K562 (cell line): ENCODE measurements around the gene PRKCB. TPM values are rescaled to one million over a fixed set of nuclear protein-coding genes. Genes with fewer than 3 reads are reported as not detected.

Experiments used
- ATAC-seq: fragments of 200-7000 bp; cut with Tn5 transposase; 3 replicates; pipeline ENCODE4 v1.9.1; 2020; ENCODE audit warnings: moderate library complexity
- BruUV-seq: library from RNA; stranded (reverse); fragments of 400-500 nt; replicated peaks from 2 replicates; lab custom pipeline; 2021; lab: Mats Ljungman, UMichigan
- CTCF ChIA-PET: fragments of 300-600 bp; formaldehyde crosslinking; extraction: SDS; loops from one replicate; lab custom pipeline; 2021; ENCODE audit warnings: low intra/inter-chr PET ratio; lab: Yijun Ruan, JAX
- POLR2A ChIA-PET: fragments of 300-600, 350-650 bp; sonication (Branson Sonifier 250); formaldehyde crosslinking; extraction: SDS; loops from one replicate; lab custom pipeline; 2021; ENCODE audit warnings: antibody characterized with exemption, inconsistent platforms; lab: Yijun Ruan, JAX
- DNase-seq, 4 experiments: peaks; one replicate each; pipeline versions ENCODE4 v3.0.0 to v3.0.0-alpha.2; 2011 to 2018; ENCODE audit warnings: low spot score in 3 of 4, mixed read lengths in 3 of 4; ENCODE audit errors: extremely low read depth in 1 of 4
- FAIRE-seq: peaks from 2 replicates; lab custom pipeline; 2011; peaks lifted over from hg19 to GRCh38; lab: Jason Lieb, UNC
- H2AFZ ChIP-seq: 2 replicates; pipeline ENCODE4 v1.6.0; 2011; ENCODE audit warnings: low read depth, low read length, control low read depth, inconsistent platforms
- H3K27ac ChIP-seq: fragments of 200-600 bp; 3 replicates; pipeline ENCODE4 v1.8.0; 2011; ENCODE audit warnings: low read depth, mild to moderate bottlenecking, control low read depth, inconsistent platforms, low read length, moderate library complexity, mixed read lengths; ENCODE audit errors: extremely low read depth
- H3K27me3 ChIP-seq, 2 experiments: fragments of 300-600 bp in 1 of 2; 2 replicates in 1 of 2; 3 replicates in 1 of 2; pipeline versions ENCODE4 v1.6.0 to v1.8.0; 2011; ENCODE audit warnings: inconsistent platforms in 2 of 2, low read length in 2 of 2, mild to moderate bottlenecking in 1 of 2, mixed read lengths in 1 of 2, moderate library complexity in 1 of 2; ENCODE audit not compliant: control insufficient read depth in 2 of 2, insufficient read depth in 2 of 2
- H3K36me3 ChIP-seq: fragments of 300-600 bp; 3 replicates; pipeline ENCODE4 v1.8.0; 2011; ENCODE audit warnings: mild to moderate bottlenecking, low read length, inconsistent platforms; ENCODE audit not compliant: control insufficient read depth, insufficient read depth
- H3K4me1 ChIP-seq, 2 experiments: fragments of 200-600 bp in 1 of 2; replicated peaks in 1 of 2; 2 replicates in 1 of 2; 3 replicates in 1 of 2; pipeline versions ENCODE4 v1.5.1 to v1.8.0; 2011; ENCODE audit warnings: inconsistent platforms in 2 of 2, low read length in 2 of 2, mild to moderate bottlenecking in 1 of 2, mixed read lengths in 1 of 2, moderate library complexity in 1 of 2; ENCODE audit not compliant: control insufficient read depth in 2 of 2, insufficient read depth in 2 of 2
- H3K4me2 ChIP-seq: 2 replicates; pipeline ENCODE4 v1.6.1; 2011; ENCODE audit warnings: low read length, control low read depth, inconsistent platforms, mixed read lengths; ENCODE audit not compliant: insufficient read depth
- H3K4me3 ChIP-seq: fragments of 200-600 bp; sonication (generic), shearing (Covaris generic); 2 replicates; pipeline ENCODE4 v1.5.1; 2016; ENCODE audit warnings: control low read depth, inconsistent platforms
- H3K79me2 ChIP-seq: fragments of 200-600 bp; 3 replicates; pipeline ENCODE4 v1.8.0; 2011; ENCODE audit warnings: low read length, inconsistent platforms; ENCODE audit not compliant: control insufficient read depth, insufficient read depth
- H3K9ac ChIP-seq, 2 experiments: 2 replicates each; pipeline versions ENCODE4 v1.6.0 to v1.6.1; 2011; ENCODE audit warnings: low read depth in 2 of 2, low read length in 2 of 2, control low read depth in 1 of 2, inconsistent platforms in 1 of 2, mild to moderate bottlenecking in 1 of 2, mixed read lengths in 1 of 2; ENCODE audit not compliant: insufficient read depth in 1 of 2
- H3K9me1 ChIP-seq: one replicate; pipeline ENCODE4 v1.6.0; 2011; ENCODE audit warnings: inconsistent platforms, mild to moderate bottlenecking, low read length, moderate library complexity; ENCODE audit not compliant: control insufficient read depth, insufficient read depth
- H3K9me3 ChIP-seq: replicated peaks from 2 replicates; pipeline ENCODE4 v1.5.1; 2011; ENCODE audit warnings: low read depth, low read length, inconsistent platforms; ENCODE audit not compliant: control insufficient read depth, insufficient read depth
- H4K20me1 ChIP-seq: replicated peaks from 2 replicates; pipeline ENCODE4 v1.6.1; 2011; ENCODE audit warnings: low read length, inconsistent platforms, mixed read lengths; ENCODE audit not compliant: control insufficient read depth, insufficient read depth
- BCLAF1 ChIP-seq, 2 experiments: fragments of 450-650 bp in 1 of 2; IDR thresholded peaks; 2 replicates each; pipeline ENCODE4 v1.6.1; 2011 to 2017; ENCODE audit warnings: low read depth in 2 of 2, antibody characterized with exemption in 1 of 2, borderline replicate concordance in 1 of 2, low read length in 1 of 2, mild to moderate bottlenecking in 1 of 2, mixed read lengths in 1 of 2; ENCODE audit not compliant: control insufficient read depth in 1 of 2
- FOSL1 ChIP-seq: fragments of 200-800 bp; sonication (Bioruptor generic); conservative IDR thresholded peaks from 2 replicates; pipeline ENCODE4 v1.6.1; 2016; ENCODE audit warnings: missing genetic modification characterization, missing compliant biosample characterization
- GABPA ChIP-seq: fragments of 200-800 bp; sonication (Bioruptor generic); conservative IDR thresholded peaks from 2 replicates; pipeline ENCODE4 v1.6.1; 2016; ENCODE audit warnings: low read depth, missing genetic modification characterization, missing compliant biosample characterization
- IRF9 ChIP-seq: fragments of 450-650 bp; IDR thresholded peaks from 2 replicates; pipeline ENCODE4 v1.6.1; 2016; ENCODE audit warnings: missing biosample characterization, missing genetic modification characterization
- ZNF639 ChIP-seq, 2 experiments: fragments of 200-800 bp in 1 of 2; sonication (Bioruptor generic) in 1 of 2; sonication (generic) in 1 of 2; formaldehyde crosslinking in 1 of 2; IDR thresholded peaks in 1 of 2; conservative IDR thresholded peaks in 1 of 2; 2 replicates each; pipeline versions ENCODE4 v1.5.0 to v1.6.1; 2016 to 2020; ENCODE audit warnings: missing compliant biosample characterization in 1 of 2, missing genetic modification characterization in 1 of 2, missing genetic modification reagents in 1 of 2
- WGBS: fragments of 100-300 bp; shearing (Covaris generic); methylation state at CpG from one replicate; pipeline ENCODE4 v1.1.6; 2016; ENCODE audit warnings: low coverage, mixed read lengths; ENCODE audit not compliant: insufficient coverage; ENCODE audit errors: missing lambda C conversion rate; 5-methylcytosine and 5-hydroxymethylcytosine counted together
- in situ Hi-C: fragments of 300-500 bp; cut with MboI; formaldehyde crosslinking; loops from 4 replicates; pipeline ENCODE4 v1.15.0; 2018; ENCODE audit warnings: inconsistent platforms, mixed read lengths
- intact Hi-C: fragments of 100-400 bp; cut with micrococcal nuclease; formaldehyde crosslinking; loops from 2 replicates; pipeline ENCODE4 v1.14.2; 2022
- polyA plus RNA-seq, 8 experiments: library from polyadenylated mRNA; depleted of rRNA in 4 of 8; stranded (reverse) in 5 of 8; unstranded in 3 of 8; fragments of >200 nt; fragmentation: Nextera tagmentation in 2 of 8; fragmentation: Illumina TruSeq in 1 of 8; extraction: Ambion mirVana in 2 of 8; extraction: Trizol in 1 of 8; gene quantifications; 2 replicates each; pipeline versions ENCODE4 v1.2.1 to v1.2.3, GENCODE V29; 2011 to 2014; ENCODE audit warnings: inconsistent platforms in 1 of 8, missing spikeins in 1 of 8
- total RNA-seq, 7 experiments: library from RNA; depleted of rRNA in 6 of 7; stranded (reverse); fragments of >200 nt in 6 of 7; fragmentation: Illumina TruSeq in 2 of 7; extraction: Trizol in 2 of 7; gene quantifications; 2 replicates each; pipeline versions ENCODE4 v1.2.1 to v1.2.3, GENCODE V29; 2011 to 2021; ENCODE audit warnings: low replicate concordance in 1 of 7

Gene PRKCB
- total and polyA plus RNA-seq, 9 of the 15 experiments (the other 6 are each of a cell fraction or from before 2014, with no cell fraction given), result 49.9 to 276 (median 148) TPM

- H3K79me2 ChIP-seq, result peaks cover 95% of the 10 kb centered on the region
- in situ Hi-C loops (no loop called here), intact Hi-C loops (no loop called here)
- DNase-seq (no peak), ATAC-seq (no peak), FAIRE-seq (no peak)
- CTCF ChIA-PET, result no interaction called here
- H3K4me2 ChIP-seq, result no peak overlapping the region
- H3K4me1 ChIP-seq, result peaks cover 2 to 27% of the 10 kb centered on the region in 2 experiments; a peak in 4 of 5 replicates
- H3K9me1 ChIP-seq, result no peaks in the 10 kb centered on the region
- H3K27me3 ChIP-seq, result no peaks in the 10 kb centered on the region
- BruUV-seq, result no TSS peak
- POLR2A ChIA-PET, result interaction anchor here (0.6 to 1.0 kb wide), 3 partner anchors 9 to 56 kb away, joined by 3 to 8 read pairs (median 3); no protein-coding TSS in a partner anchor
- H3K4me3 ChIP-seq, result no peak overlapping the region
- 74% methylated on average over 6 of the region's 6 CpGs for WGBS
- peaks cover 30% of the 10 kb centered on the region; the same call in 2 of the 3 replicates for H3K36me3 ChIP-seq
- no peaks in the 10 kb centered on the region for H3K9me3 ChIP-seq
- no peak overlapping the region for H2AFZ ChIP-seq
- no peak for TF ChIP-seq IRF9 (tag)
- H3K27ac ChIP-seq, result no peak overlapping the region
- no peak overlapping the region; a peak in 1 of 4 replicates for H3K9ac ChIP-seq
- H4K20me1 ChIP-seq, result peaks cover 8% of the 10 kb centered on the region
Observed at GRCh38 chr16:23943604-23944003, 107.8 kb downstream of the PRKCB start.

- ATAC-seq, result no peak
- intact Hi-C loops (no loop called here), in situ Hi-C loops (no loop called here)
- H3K79me2 ChIP-seq, result peaks cover 96% of the 10 kb centered on the region
- H4K20me1 ChIP-seq, result peaks cover 12% of the 10 kb centered on the region
- no peak overlapping the region; a peak in 1 of 4 replicates for H3K9ac ChIP-seq
- no peak overlapping the region for H3K4me2 ChIP-seq
- ChIA-PET CTCF (no interaction called here), POLR2A (interaction anchor here (0.7 to 1.0 kb wide), 2 partner anchors 8 to 56 kb away, joined by 3 to 8 read pairs; no protein-coding TSS in a partner anchor)
- no peak overlapping the region for H3K27ac ChIP-seq
- peaks cover 31% of the 10 kb centered on the region; the same call in 2 of the 3 replicates for H3K36me3 ChIP-seq
- H3K4me1 ChIP-seq, result peaks cover 2 to 34% of the 10 kb centered on the region in 2 experiments; a peak in 3 of 5 replicates
- no peak overlapping the region for H2AFZ ChIP-seq
- H3K27me3 ChIP-seq, result no peaks in the 10 kb centered on the region
- peaks cover 2% of the 10 kb centered on the region for H3K9me1 ChIP-seq
- H3K9me3 ChIP-seq, result no peaks in the 10 kb centered on the region
- no TSS peak for BruUV-seq
- 80% methylated on average over 1 of the region's 1 CpG for WGBS
- no peak overlapping the region for H3K4me3 ChIP-seq
- no peak for FAIRE-seq
- DNase-seq, result no peak
- TF ChIP-seq FOSL1 (tag) (peak; percentile 47), GABPA (tag) (no peak), ZNF639 (CRISPR knock-in tag; conservative IDR thresholded peaks at IDR 0.05 in 1 of 2, IDR thresholded peaks at IDR 0.05 in 1 of 2) (no peak), BCLAF1 (IDR thresholded peaks at IDR 0.05; ENCODE audit: borderline replicate concordance in 1 of 2, control insufficient read depth in 1 of 2, low read depth in 2 of 2, low read length in 1 of 2) (no peak)
Observed at GRCh38 chr16:23944381-23944780, 108.6 kb downstream of the PRKCB start.
